GM10266 (cell line): ENCODE results near the gene PTPN14.

Source experiments
- DNase-seq: peaks from one replicate; pipeline ENCODE4 v3.0.0; 2012; ENCODE audit errors: extremely low spot score
- TF ChIP-seq, protein P1 (sequence below): IDR thresholded peaks from 2 replicates; pipeline ENCODE4 v1.5.1; 2012; ENCODE audit warnings: mild to moderate bottlenecking, low read depth; ENCODE audit not compliant: control insufficient read depth, insufficient read depth; ENCODE audit errors: missing control alignments

Gene PTPN14

DNA sequence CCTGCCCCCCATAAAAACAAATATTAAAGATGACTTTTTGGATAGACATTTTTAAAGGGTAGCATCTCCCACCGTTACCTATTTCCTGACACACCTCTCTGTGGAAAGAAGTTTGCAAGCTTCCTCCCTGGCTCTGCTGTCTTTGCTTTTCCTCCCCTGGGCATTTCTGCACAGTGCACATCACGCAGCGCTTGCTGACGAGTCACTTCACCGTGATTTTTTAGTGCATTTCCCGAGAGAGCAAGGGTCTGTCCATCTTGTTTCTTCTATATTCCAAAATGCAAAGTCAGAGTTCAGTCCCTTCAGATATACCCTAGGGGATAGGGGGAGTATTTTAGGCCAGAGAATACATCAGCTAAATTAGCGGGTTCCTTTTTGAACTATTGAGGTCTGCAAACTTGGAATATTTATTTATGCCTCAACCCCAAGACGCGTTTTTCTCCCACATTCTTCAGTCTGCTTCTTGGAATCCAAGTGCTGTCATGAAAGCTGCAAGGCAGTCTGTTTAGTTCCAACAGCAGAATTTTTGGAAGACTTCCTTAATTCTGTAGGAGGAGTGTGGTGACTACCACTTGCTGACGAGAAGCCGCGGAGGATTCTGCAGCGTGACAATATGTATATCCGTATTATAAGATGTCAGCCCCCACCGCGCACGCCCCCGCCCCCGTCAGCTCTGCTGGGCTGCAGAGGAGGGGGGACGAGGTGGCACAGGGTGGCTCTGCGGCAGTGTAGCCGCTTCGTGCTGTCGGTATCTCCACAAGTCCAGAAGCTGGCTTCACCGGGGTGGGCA, 248.1 kb downstream of the PTPN14 start:
- TF ChIP-seq, protein P1, sequence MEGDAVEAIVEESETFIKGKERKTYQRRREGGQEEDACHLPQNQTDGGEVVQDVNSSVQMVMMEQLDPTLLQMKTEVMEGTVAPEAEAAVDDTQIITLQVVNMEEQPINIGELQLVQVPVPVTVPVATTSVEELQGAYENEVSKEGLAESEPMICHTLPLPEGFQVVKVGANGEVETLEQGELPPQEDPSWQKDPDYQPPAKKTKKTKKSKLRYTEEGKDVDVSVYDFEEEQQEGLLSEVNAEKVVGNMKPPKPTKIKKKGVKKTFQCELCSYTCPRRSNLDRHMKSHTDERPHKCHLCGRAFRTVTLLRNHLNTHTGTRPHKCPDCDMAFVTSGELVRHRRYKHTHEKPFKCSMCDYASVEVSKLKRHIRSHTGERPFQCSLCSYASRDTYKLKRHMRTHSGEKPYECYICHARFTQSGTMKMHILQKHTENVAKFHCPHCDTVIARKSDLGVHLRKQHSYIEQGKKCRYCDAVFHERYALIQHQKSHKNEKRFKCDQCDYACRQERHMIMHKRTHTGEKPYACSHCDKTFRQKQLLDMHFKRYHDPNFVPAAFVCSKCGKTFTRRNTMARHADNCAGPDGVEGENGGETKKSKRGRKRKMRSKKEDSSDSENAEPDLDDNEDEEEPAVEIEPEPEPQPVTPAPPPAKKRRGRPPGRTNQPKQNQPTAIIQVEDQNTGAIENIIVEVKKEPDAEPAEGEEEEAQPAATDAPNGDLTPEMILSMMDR: no peak
- no peak for DNase-seq

DNA sequence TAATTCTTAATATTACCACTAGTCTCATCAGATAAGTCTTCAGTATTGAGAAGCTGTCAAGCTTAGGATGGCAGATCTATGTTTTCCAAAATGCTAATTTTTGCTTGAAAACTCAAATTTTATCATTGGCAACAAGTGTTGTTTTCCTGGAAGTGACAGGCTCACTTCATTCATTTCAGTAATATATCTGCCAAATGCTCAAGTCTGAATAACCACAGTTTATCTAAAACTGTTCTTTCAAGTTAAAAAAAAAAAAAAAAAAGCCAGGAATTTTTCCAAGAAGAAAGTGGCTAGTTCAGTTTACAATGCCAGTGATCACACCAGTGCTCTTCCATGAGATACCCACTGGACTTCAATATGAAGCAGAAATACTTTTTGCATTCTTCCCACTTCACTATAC, 249.9 kb downstream of the PTPN14 start:
- TF ChIP-seq, protein P1: no peak
- no peak for DNase-seq

DNA sequence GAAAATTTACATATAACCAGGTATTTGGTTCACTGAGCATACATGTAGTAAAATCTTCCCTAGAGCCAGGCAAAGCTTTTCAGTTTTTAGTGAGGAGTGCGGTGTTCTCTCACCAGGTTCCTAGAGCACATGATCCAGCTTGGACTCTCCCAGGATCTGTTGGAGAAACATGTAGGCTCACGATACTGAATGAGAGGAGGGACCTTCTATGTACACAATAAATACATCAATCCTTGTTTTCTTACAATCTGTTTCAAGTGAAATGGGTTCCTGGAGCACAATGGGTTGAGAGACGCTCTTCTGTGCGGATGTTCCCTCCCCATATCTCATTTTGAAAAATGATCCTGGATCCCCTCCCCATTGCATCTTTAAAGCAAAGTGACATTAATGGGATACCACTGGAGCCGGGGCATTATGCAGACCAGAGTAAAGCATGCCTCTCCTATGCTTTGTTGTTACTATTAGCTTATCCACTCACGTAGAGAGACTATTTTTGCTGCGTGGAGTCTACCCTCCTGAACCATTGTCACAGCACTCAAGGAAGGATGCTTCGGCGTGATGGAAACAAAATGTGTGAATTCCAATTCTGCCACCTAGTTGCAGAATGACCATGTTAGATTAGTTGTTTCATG, 251.1 kb downstream of the PTPN14 start:
- DNase-seq: no peak
- TF ChIP-seq, protein P1: no peak
